Measurements from ENCODE around the gene KLC3. TPM values are rescaled to one million over a fixed set of nuclear protein-coding genes. Genes with fewer than 3 reads are reported as not detected.

Gene KLC3
- total and polyA plus RNA-seq, 8 donors, result 1.7 to 6.4 (median 2.4) TPM

DNA sequence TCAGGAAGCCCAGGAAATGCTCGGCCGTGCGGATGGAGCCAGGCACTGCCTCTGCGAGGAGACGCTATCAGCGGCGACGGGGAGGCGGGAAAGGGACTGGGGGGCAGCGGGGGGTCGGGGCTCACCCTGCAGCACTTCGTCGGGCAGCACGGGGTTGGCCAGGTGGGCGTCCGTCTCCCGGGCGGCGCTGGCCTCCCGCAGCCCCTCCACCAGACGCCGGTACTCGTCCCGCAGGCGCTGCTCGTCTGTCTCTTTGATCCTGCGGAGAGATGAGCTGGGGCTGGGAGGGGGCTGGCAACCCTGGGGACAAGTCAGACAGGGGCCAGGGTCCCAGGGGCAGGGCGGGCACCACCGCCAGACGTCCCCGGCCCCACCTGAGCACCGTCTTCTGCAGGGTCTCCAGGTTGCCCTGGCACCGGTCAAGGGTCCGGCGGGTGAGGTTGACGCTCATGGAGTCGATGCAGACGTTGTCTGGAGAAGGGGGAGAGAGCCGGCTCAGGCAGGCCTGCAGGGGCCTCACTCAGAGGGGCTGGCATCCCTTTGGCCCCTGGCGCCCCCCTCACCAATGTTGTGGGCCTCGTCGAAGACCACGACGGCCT is 23.4 kb downstream of the KLC3 start:
- 91 to 93% methylated on average over 33 to 44 of the region's 44 CpGs for WGBS, 2 donors
- Histone ChIP-seq H3K27me3 (no peaks in the 10 kb centered on the region), H3K4me3 (no peak overlapping the region), H3K9me3 (no peaks in the 10 kb centered on the region), H3K27ac (no peak overlapping the region), H3K36me3 (no peaks in the 10 kb centered on the region), H3K4me1 (no peaks in the 10 kb centered on the region)
- intact Hi-C loops (cut with DNase I), result no loop called here
- no peak for FAIRE-seq
- ATAC-seq, result no peak
- peak in 1 of 6 donors; percentile 72 for DNase-seq
- TF ChIP-seq, protein P1, sequence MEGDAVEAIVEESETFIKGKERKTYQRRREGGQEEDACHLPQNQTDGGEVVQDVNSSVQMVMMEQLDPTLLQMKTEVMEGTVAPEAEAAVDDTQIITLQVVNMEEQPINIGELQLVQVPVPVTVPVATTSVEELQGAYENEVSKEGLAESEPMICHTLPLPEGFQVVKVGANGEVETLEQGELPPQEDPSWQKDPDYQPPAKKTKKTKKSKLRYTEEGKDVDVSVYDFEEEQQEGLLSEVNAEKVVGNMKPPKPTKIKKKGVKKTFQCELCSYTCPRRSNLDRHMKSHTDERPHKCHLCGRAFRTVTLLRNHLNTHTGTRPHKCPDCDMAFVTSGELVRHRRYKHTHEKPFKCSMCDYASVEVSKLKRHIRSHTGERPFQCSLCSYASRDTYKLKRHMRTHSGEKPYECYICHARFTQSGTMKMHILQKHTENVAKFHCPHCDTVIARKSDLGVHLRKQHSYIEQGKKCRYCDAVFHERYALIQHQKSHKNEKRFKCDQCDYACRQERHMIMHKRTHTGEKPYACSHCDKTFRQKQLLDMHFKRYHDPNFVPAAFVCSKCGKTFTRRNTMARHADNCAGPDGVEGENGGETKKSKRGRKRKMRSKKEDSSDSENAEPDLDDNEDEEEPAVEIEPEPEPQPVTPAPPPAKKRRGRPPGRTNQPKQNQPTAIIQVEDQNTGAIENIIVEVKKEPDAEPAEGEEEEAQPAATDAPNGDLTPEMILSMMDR (IDR thresholded peaks at IDR 0.05), result no peak

DNA sequence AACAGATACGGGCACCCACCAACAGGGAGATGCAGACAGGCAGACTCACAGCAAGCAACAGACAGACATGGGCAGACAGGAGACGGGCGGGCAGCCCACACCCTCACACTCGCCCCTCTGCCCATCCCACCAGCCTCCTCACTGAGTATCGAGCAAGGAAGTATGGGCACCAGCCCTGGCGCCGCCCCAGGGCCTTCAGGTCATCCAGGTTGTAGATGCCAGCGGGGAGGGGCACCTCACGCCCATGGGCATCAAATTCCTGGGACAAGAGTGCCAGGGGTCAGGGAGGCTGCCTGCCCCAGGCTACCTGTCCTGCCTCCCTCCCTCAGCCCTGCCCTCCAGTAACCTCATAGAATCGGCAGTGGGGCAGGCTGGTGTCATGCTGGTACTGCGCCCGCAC is 24.1 kb downstream of the KLC3 start:
- H3K4me3 ChIP-seq, result no peak overlapping the region
- WGBS, 2 donors, result 89 to 90% methylated on average over 12 of the region's 12 CpGs
- no peak overlapping the region for H3K27ac ChIP-seq
- FAIRE-seq (no peak), ATAC-seq (no peak), DNase-seq (peak in 1 of 6 donors; percentile 67)
- no peaks in the 10 kb centered on the region for H3K9me3 ChIP-seq
- no peaks in the 10 kb centered on the region for H3K27me3 ChIP-seq
- no peaks in the 10 kb centered on the region for H3K36me3 ChIP-seq
- H3K4me1 ChIP-seq, result no peaks in the 10 kb centered on the region
- intact Hi-C loops (cut with DNase I), result no loop called here
- TF ChIP-seq, protein P1 (IDR thresholded peaks at IDR 0.05), result no peak

DNA sequence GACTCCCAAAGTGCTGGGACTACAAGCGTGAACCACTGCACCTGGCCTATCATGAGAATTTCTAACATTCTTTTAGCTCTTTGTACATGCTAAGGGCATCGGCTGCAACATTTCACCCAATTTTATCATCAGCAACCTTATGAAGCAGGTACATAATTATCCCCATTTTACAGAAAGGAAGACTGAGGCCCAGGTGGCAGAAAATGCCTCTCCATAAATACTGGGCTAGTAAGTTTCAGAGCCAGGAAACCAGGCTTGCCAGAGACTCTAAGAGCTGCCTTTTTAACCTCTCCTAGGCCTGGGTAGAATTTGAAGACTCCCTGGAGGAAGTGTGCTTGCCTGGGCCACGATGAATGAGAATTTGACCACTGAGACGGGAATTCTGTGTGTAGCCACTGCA is 27.6 kb downstream of the KLC3 start:
- Histone ChIP-seq H3K36me3 (no peaks in the 10 kb centered on the region), H3K27me3 (no peaks in the 10 kb centered on the region), H3K4me1 (no peaks in the 10 kb centered on the region), H3K4me3 (no peak overlapping the region), H3K27ac (no peak overlapping the region), H3K9me3 (no peaks in the 10 kb centered on the region)
- ATAC-seq (no peak), FAIRE-seq (no peak), DNase-seq (no peak)
- intact Hi-C loops (cut with DNase I), result no loop called here
- TF ChIP-seq, protein P1 (IDR thresholded peaks at IDR 0.05), result no peak
- 91% methylated on average over 4 of the region's 4 CpGs for WGBS, 2 donors

DNA sequence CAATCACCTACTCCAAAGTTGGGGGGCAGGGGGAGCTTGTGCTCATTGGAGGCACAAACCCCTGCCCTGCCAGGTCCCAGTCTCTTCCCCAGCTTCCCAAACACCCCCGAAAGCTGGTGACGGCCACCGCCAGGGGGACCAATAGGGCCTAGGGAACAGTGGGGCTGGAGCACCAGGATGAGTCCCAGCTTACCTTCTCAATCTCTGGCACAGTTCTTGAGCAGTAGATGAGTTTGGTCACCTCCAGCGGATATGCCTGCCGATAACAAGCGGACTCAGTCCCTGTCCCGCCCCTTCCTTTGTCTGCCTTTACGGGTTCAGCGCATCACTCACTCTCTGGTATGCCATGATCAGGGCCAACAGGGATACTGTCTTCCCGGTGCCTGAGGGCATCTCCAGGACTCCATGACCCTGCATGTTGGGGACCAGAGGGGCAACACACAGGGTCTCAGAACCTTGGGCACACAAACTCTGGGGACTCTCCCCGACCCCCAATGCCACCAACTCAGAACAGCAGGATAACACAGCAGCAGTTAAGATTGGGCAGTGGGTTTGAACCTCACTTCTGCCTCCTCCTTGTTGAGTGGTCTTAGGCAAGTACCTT is 28.3 kb downstream of the KLC3 start:
- Histone ChIP-seq H3K9me3 (no peaks in the 10 kb centered on the region), H3K36me3 (no peaks in the 10 kb centered on the region), H3K27me3 (no peaks in the 10 kb centered on the region), H3K27ac (no peak overlapping the region), H3K4me3 (no peak overlapping the region), H3K4me1 (no peaks in the 10 kb centered on the region)
- intact Hi-C loops (cut with DNase I), result no loop called here
- ATAC-seq, result no peak
- DNase-seq, result no peak
- no peak for FAIRE-seq
- WGBS, 2 donors, result 95 to 96% methylated on average over 11 of the region's 11 CpGs
- TF ChIP-seq, protein P1 (IDR thresholded peaks at IDR 0.05), result no peak
